AG04450 (cell line): ENCODE measurements around the gene ATF6. TPM values are rescaled to one million over a fixed set of nuclear protein-coding genes. Genes with fewer than 3 reads are reported as not detected.

Source experiments
- CTCF ChIA-PET: fragments of 300-600, 350-600 bp; formaldehyde crosslinking; extraction: SDS; loops from one replicate; lab custom pipeline; 2022; ENCODE audit warnings: antibody characterized with exemption, inconsistent platforms; lab: Charles Lee
- POLR2A ChIA-PET: fragments of 350-600 bp; formaldehyde crosslinking; extraction: SDS; loops from one replicate; lab custom pipeline; 2021; ENCODE audit warnings: antibody characterized with exemption, inconsistent platforms; lab: Yijun Ruan, JAX
- DNase-seq: peaks from one replicate; pipeline ENCODE4 v3.0.0-alpha.2; 2011; ENCODE audit warnings: low read depth, low spot score
- H3K27ac ChIP-seq: one replicate; pipeline ENCODE4 v1.5.1; 2012; ENCODE audit warnings: low read depth, low read length, control low read depth
- H3K27me3 ChIP-seq: one replicate; pipeline ENCODE4 v1.6.0; 2012; ENCODE audit warnings: low read length; ENCODE audit not compliant: control insufficient read depth, insufficient read depth
- H3K4me3 ChIP-seq: 2 replicates; pipeline ENCODE4 v1.5.1; 2011; ENCODE audit warnings: mild to moderate bottlenecking, low read depth, low read length, control low read depth
- H3K9me3 ChIP-seq: 2 replicates; pipeline ENCODE4 v1.5.1; 2012; ENCODE audit warnings: low read length; ENCODE audit not compliant: control insufficient read depth, insufficient read depth
- CTCF ChIP-seq: IDR thresholded peaks from 2 replicates; pipeline ENCODE4 v1.5.1; 2011; ENCODE audit warnings: low read depth, low read length, control low read depth, inconsistent platforms
- polyA plus RNA-seq: library from polyadenylated mRNA; depleted of rRNA; stranded (reverse); fragments of >200 nt; gene quantifications from 2 replicates; pipeline ENCODE4 v1.2.3, GENCODE V29; 2011

Gene ATF6
- polyA plus RNA-seq, 1 experiment, result 33.6 TPM

DNA sequence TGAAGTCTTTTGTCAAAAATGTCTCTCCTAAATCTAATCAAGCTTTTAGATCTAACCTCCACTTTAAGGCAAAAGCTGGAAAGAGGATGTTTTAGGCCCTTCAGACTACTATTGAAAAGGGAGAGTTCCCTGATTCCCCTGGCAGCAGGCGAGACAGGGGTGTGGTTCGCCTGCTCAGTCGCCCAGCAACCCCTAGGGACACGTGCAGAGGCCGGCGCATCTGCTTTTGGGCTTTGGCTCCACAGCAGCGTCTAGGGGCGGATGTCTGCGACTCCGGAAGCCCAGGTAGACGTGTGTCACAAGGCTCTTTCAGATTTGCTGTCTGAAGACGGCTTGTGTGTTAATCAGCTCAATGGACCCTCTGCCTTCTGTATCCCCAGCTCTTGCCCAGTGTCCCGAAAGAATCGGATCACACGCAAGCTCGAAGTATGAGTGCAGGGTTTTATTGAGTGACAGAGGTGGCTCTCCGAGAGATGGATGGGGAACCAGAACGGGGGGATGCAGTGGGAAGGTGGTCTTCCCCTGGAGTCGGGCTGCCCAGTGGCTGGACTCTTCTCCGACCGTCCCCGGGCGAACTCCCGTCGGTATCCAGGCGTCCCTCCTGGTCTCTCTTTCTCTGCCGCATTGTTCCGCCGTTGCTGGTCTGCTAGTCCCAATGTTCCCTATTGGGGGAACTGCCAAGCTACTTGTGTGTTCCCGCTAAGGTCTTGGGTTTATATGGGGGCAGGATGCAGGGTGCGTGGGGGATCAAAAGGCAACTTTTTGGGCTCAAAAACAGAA is 212.1 kb downstream of the ATF6 start:
- DNase-seq, result no peak

GRCh38 chr1:161981126-161981525 is 215.0 kb downstream of the ATF6 start:
- Histone ChIP-seq H3K27me3 (peaks cover 18% of the 10 kb centered on the region), H3K27ac (no peak overlapping the region), H3K4me3 (no peak overlapping the region), H3K9me3 (peaks cover 6% of the 10 kb centered on the region)
- POLR2A ChIA-PET, result interaction anchor here (0.5 kb wide), 1 partner anchor 512 kb away, joined by 3 read pairs; no protein-coding TSS in a partner anchor
- DNase-seq, result no peak
- CTCF ChIA-PET, result interaction anchor here (0.5 to 0.6 kb wide), 2 partner anchors 17 to 56 kb away, joined by 3 to 4 read pairs; no protein-coding TSS in a partner anchor
- TF ChIP-seq CTCF, result no peak

More for the DNA sequence above, 212.1 kb downstream of the ATF6 start:
- ChIA-PET POLR2A (no interaction called here), CTCF (interaction anchor here (0.8 to 1.4 kb wide), 2 partner anchors 185 to 186 kb away, joined by 3 read pairs; no protein-coding TSS in a partner anchor)
- Histone ChIP-seq H3K27ac (no peak overlapping the region), H3K9me3 (peaks cover 6% of the 10 kb centered on the region), H3K27me3 (peaks cover 17% of the 10 kb centered on the region), H3K4me3 (no peak overlapping the region)
- TF ChIP-seq CTCF, result no peak

DNA sequence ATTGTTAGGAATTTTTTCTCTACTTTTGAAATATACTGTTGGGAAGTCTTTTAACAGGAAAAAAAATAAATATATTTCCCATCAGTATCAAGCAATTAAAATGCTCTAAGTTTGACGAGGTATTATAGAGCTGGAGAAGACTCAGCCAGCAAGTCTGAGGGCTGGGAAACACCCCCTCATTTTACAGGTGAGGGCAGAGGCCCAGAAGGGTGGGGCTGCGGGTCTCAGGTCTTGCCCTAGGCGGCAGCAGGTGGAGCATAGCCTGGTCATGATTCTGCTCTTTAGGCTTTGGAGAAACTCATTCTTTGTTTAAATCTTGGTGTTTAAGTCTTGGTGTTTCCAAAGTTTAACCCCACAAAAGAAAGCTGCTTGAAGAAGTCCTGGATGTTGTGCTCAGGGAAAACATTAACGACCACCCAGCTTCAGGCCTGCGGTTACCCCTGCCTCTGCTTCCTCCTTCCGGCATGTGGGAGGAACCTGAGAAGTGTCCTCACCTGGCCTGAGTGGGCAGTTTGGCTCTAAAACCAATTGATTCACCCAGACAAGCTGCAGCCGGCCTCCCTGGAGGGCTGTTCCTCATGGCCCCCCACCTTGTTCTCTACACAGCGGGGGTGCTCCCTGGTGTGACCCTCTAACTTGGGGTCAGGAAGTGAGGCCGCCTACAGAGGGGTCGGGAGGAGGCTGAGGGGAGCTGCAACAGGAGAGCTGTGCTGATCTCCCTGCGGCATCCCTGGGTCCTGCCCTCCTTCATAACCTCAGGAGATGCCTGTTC is 215.8 kb downstream of the ATF6 start:
- no peak overlapping the region for H3K27ac ChIP-seq
- H3K9me3 ChIP-seq, result peaks cover 14% of the 10 kb centered on the region
- ChIA-PET POLR2A (no interaction called here), CTCF (interaction anchor here (0.5 to 1.1 kb wide), 2 partner anchors 10 to 55 kb away, joined by 3 to 4 read pairs; no protein-coding TSS in a partner anchor)
- no peak for DNase-seq
- peaks cover 18% of the 10 kb centered on the region for H3K27me3 ChIP-seq
- H3K4me3 ChIP-seq, result no peak overlapping the region
- TF ChIP-seq CTCF, result no peak

- no peak for DNase-seq
- POLR2A ChIA-PET, result no interaction called here
- H3K4me3 ChIP-seq, result no peak overlapping the region
- CTCF ChIA-PET, result interaction anchor here (1.1 kb wide), 1 partner anchor 9 kb away, joined by 3 read pairs; no protein-coding TSS in a partner anchor
- H3K27me3 ChIP-seq, result peaks cover 18% of the 10 kb centered on the region
- peaks cover 19% of the 10 kb centered on the region for H3K9me3 ChIP-seq
- no peak for TF ChIP-seq CTCF
- no peak overlapping the region for H3K27ac ChIP-seq
These were observed 216.4 kb downstream of the ATF6 start for GRCh38 chr1:161982507-161982895.
